Mononuclear cell (primary cell): ENCODE results near the gene SLC7A10. TPM values are rescaled to one million over a fixed set of nuclear protein-coding genes. Genes with fewer than 3 reads are reported as not detected.

ENCODE experiments used
- H3K27me3 ChIP-seq: 2 replicates; pipeline ENCODE4 v1.6.0; 2011; ENCODE audit warnings: low read length, control low read depth; ENCODE audit not compliant: insufficient read depth
- H3K4me1 ChIP-seq: 2 replicates; pipeline ENCODE4 v1.5.1; 2011; ENCODE audit warnings: mild to moderate bottlenecking, low read length, control low read depth; ENCODE audit not compliant: insufficient read depth
- H3K4me3 ChIP-seq: 2 replicates; pipeline ENCODE4 v1.5.1; 2011; ENCODE audit warnings: mild to moderate bottlenecking, low read length, moderate library complexity
- H3K9me3 ChIP-seq: 2 replicates; pipeline ENCODE4 v1.5.1; 2011; ENCODE audit warnings: low read depth, mild to moderate bottlenecking, control low read depth, low read length
- total RNA-seq: library from RNA; depleted of rRNA; stranded (reverse); fragments of >200 nt; gene quantifications from one replicate; pipeline ENCODE4 v1.2.3, GENCODE V29; 2012

The SLC7A10 gene
- total RNA-seq, 1 donor = not detected

- Histone ChIP-seq H3K4me3 (no peak overlapping the region), H3K9me3 (no peaks in the 10 kb centered on the region), H3K27me3 (no peaks in the 10 kb centered on the region), H3K4me1 (peaks cover 27% of the 10 kb centered on the region)
Measured at GRCh38 chr19:33248553-33248953, 22.9 kb upstream of the SLC7A10 start.

GRCh38 chr19:33248104-33248503, 22.5 kb upstream of the SLC7A10 start:
- no peak overlapping the region for H3K4me3 ChIP-seq
- no peaks in the 10 kb centered on the region for H3K9me3 ChIP-seq
- peaks cover 27% of the 10 kb centered on the region for H3K4me1 ChIP-seq
- H3K27me3 ChIP-seq = no peaks in the 10 kb centered on the region

DNA sequence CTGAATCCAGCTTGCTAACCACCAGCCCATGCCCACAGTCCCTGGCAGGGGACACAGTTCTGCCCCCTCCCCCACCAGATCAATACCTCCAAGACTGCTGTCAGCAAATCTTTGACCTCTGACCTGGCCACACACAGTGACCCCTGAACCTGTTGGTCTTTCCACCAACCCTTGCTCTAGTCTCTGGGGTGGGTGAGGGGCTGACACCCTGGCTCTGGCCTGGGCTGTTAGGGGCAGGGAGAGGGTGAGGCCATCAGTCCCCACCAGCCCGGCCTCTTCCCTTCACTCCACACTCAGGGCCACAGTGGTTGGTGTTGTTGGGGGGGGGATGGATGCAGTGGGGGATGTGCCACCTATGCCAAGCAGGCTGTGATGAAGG, 21.8 kb upstream of the SLC7A10 start:
- Histone ChIP-seq H3K9me3 (no peaks in the 10 kb centered on the region), H3K4me3 (no peak overlapping the region), H3K4me1 (peaks cover 22% of the 10 kb centered on the region), H3K27me3 (no peaks in the 10 kb centered on the region)

DNA sequence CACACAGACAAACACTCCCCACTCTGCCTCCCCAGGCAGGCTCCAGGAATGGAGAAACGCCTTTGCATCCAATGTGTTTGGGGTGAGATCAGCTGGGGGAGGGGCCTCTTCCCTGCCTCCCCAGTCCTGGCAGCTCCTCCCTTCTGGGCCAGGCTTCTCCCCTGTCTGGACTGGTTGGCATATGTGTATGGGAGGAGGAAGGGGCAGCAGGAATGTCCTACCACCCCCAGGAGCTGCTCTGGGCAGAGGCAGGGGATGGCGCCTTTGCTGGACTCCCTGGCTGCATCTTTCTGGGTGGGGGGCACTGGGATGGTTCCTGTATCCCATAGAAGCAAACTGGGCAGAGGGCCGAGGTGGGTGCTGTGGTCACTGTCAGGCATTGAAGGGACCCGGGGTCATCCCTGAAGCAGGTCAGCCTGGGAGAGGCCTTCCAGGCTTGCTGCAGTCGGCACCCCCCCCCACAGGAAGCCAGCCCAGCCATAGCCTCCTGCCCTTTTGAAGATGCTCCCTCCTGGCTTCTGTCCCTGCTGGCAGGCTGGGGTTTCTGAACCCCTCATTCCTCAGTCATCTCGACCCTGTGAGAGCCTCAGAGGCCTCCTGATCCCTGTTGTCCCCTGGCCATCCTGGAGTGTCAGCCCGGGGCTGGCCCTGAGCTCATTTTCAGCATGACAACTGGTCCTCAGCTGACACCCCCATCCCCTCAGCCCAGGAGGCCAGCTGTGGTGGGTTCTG, 21.2 kb upstream of the SLC7A10 start:
- no peaks in the 10 kb centered on the region for H3K27me3 ChIP-seq
- H3K4me3 ChIP-seq = no peak overlapping the region
- H3K9me3 ChIP-seq = no peaks in the 10 kb centered on the region
- peaks cover 22% of the 10 kb centered on the region for H3K4me1 ChIP-seq

GRCh38 chr19:33245948-33246708, 20.5 kb upstream of the SLC7A10 start:
- H3K27me3 ChIP-seq = no peaks in the 10 kb centered on the region
- peaks cover 25% of the 10 kb centered on the region for H3K4me1 ChIP-seq
- H3K4me3 ChIP-seq = no peak overlapping the region
- H3K9me3 ChIP-seq = no peaks in the 10 kb centered on the region

DNA sequence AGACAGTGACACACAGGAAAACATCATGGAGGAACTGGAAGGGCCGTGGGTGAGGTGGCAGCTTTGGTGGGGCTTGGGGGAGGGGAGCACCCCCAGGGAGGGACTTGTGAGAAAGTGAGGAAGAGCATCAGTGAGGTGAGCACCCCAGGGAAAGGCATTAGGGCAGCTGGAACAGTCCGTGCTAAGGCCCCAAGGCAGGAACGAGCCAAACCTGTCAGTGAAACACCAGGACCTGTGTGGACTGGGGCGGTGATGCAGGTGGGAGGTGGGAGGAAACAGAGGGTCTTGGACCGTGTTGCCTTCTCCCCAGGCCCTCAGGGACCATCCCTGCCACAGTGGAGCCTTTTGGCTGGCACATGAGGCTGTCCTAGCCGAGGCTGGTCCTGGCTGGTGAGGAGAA, 17.3 kb upstream of the SLC7A10 start:
- H3K27me3 ChIP-seq = no peaks in the 10 kb centered on the region
- H3K9me3 ChIP-seq = no peaks in the 10 kb centered on the region
- H3K4me1 ChIP-seq = peaks cover 4% of the 10 kb centered on the region
- no peak overlapping the region for H3K4me3 ChIP-seq

- Histone ChIP-seq H3K4me3 (no peak overlapping the region), H3K27me3 (no peaks in the 10 kb centered on the region), H3K9me3 (no peaks in the 10 kb centered on the region), H3K4me1 (peaks cover 4% of the 10 kb centered on the region)
Measured at GRCh38 chr19:33242131-33242530, 16.5 kb upstream of the SLC7A10 start.

- no peaks in the 10 kb centered on the region for H3K9me3 ChIP-seq
- H3K27me3 ChIP-seq = no peaks in the 10 kb centered on the region
- H3K4me3 ChIP-seq = no peak overlapping the region
- H3K4me1 ChIP-seq = peaks cover 4% of the 10 kb centered on the region
Measured at GRCh38 chr19:33241530-33242101, 16.0 kb upstream of the SLC7A10 start.

- peaks cover 4% of the 10 kb centered on the region for H3K4me1 ChIP-seq
- no peaks in the 10 kb centered on the region for H3K27me3 ChIP-seq
- H3K9me3 ChIP-seq = no peaks in the 10 kb centered on the region
- H3K4me3 ChIP-seq = no peak overlapping the region
Measured at GRCh38 chr19:33241091-33241529, 15.5 kb upstream of the SLC7A10 start.

DNA sequence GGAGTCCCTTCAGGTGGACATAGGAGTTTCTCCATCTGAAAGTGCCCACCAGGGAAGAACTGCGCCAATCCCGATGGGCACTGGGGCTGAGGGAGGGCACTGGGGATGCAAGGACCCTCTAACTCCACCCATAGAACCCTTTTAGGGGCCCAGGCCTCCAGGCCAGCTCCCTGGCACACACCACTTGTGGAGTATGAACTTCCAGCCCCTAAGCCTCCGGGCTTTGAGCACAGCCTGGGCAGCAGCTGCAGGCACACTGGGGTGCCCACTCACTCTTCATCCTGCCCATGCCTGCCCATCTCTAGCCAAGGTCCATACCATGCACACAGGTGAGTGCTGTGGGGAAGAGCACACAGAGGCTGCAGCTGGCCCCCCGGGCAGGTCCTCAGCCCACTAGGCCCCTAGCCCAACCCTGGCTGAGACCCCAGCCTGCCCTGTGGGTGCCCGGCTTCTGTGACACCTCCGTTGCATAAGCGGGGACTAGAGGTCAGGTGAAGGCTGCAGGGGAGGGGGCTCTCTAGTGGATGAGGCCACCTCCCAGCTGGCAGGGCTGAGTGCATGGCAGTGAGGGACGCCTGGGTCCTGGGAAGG, 14.6 kb upstream of the SLC7A10 start:
- Histone ChIP-seq H3K27me3 (no peaks in the 10 kb centered on the region), H3K9me3 (no peaks in the 10 kb centered on the region), H3K4me3 (no peak overlapping the region), H3K4me1 (peaks cover 8% of the 10 kb centered on the region)

GRCh38 chr19:33239223-33239975, 13.7 kb upstream of the SLC7A10 start:
- H3K9me3 ChIP-seq = no peaks in the 10 kb centered on the region
- H3K27me3 ChIP-seq = no peaks in the 10 kb centered on the region
- H3K4me3 ChIP-seq = no peak overlapping the region
- peaks cover 12% of the 10 kb centered on the region for H3K4me1 ChIP-seq

GRCh38 chr19:33238481-33239149, 13.0 kb upstream of the SLC7A10 start:
- H3K4me1 ChIP-seq = peaks cover 12% of the 10 kb centered on the region
- H3K9me3 ChIP-seq = no peaks in the 10 kb centered on the region
- H3K27me3 ChIP-seq = no peaks in the 10 kb centered on the region
- no peak overlapping the region for H3K4me3 ChIP-seq

- H3K9me3 ChIP-seq = no peaks in the 10 kb centered on the region
- no peaks in the 10 kb centered on the region for H3K27me3 ChIP-seq
- no peak overlapping the region for H3K4me3 ChIP-seq
- H3K4me1 ChIP-seq = peaks cover 19% of the 10 kb centered on the region
Measured at GRCh38 chr19:33236696-33237390, 11.2 kb upstream of the SLC7A10 start.

DNA sequence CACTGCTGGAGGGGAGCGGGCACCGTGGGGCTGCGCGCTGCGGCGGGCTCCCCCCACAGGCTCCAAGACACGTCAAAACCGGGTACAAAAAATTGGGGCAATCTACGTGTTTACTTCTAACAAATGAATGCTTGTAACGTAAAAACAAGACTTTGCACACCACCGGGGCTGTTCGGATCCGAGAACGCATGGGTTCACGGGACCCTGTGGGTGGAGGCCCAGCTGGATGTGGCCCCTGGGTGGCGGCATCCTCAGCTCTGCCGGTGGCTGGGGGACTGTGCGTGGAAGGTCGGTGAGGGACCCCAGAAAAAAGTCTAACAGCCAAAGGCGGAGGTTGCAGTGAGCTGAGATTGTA, 10.3 kb upstream of the SLC7A10 start:
- Histone ChIP-seq H3K4me1 (peaks cover 26% of the 10 kb centered on the region), H3K9me3 (no peaks in the 10 kb centered on the region), H3K4me3 (no peak overlapping the region), H3K27me3 (no peaks in the 10 kb centered on the region)
